GM13976 (cell line): ENCODE data around the gene LRRC4B.

Experiments used
- DNase-seq: peaks from one replicate; pipeline ENCODE4 v3.0.0; 2012; ENCODE audit warnings: low spot score
- CTCF ChIP-seq: IDR thresholded peaks from 2 replicates; pipeline ENCODE4 v1.5.1; 2012; ENCODE audit warnings: borderline replicate concordance, mild to moderate bottlenecking; ENCODE audit not compliant: insufficient read depth; ENCODE audit errors: extremely low read depth, missing control alignments, control extremely low read depth
- in situ Hi-C: fragments of 300-500 bp; cut with MboI; formaldehyde crosslinking; loops from one replicate; pipeline ENCODE4 v1.12.0; 2022; ENCODE audit warnings: low sequenced_read_pairs, mixed read lengths, inconsistent platforms; ENCODE audit not compliant: unreplicated experiment

The LRRC4B gene

GRCh38 chr19:50494186-50495019 is 73.8 kb downstream of the LRRC4B start:
- no peak for TF ChIP-seq CTCF
- in situ Hi-C loops: no loop called here
- DNase-seq: no peak

GRCh38 chr19:50493171-50493570 is 75.1 kb downstream of the LRRC4B start:
- no peak for TF ChIP-seq CTCF
- DNase-seq: no peak
- in situ Hi-C loops: no loop called here

- no peak for TF ChIP-seq CTCF
- in situ Hi-C loops: no loop called here
- no peak for DNase-seq
These were observed 75.8 kb downstream of the LRRC4B start for GRCh38 chr19:50492303-50493052.

GRCh38 chr19:50490991-50491472 is 77.2 kb downstream of the LRRC4B start:
- in situ Hi-C loops: no loop called here
- no peak for DNase-seq
- no peak for TF ChIP-seq CTCF

GRCh38 chr19:50490411-50490811 is 77.8 kb downstream of the LRRC4B start:
- TF ChIP-seq CTCF: no peak
- DNase-seq: no peak
- in situ Hi-C loops: no loop called here

GRCh38 chr19:50489461-50490011 is 78.7 kb downstream of the LRRC4B start:
- DNase-seq: no peak
- TF ChIP-seq CTCF: no peak
- in situ Hi-C loops: no loop called here
